Keratinocyte (primary cell): ENCODE measurements around the gene IGSF8.

Experiments
- EZH2 ChIP-seq: IDR thresholded peaks from one replicate; pipeline ENCODE4 v1.6.1; 2012; ENCODE audit warnings: inconsistent platforms, mild to moderate bottlenecking, low read length, moderate library complexity
- TF ChIP-seq, protein P1 (sequence below), 3 experiments: IDR thresholded peaks in 1 of 3; conservative IDR thresholded peaks in 1 of 3; optimal IDR thresholded peaks in 1 of 3; 2 replicates in 2 of 3; 3 replicates in 1 of 3; pipeline versions ENCODE3 to v1.5.1; 2011; ENCODE audit warnings: low read length in 3 of 3, mild to moderate bottlenecking in 3 of 3, moderate library complexity in 2 of 3, control low read depth in 1 of 3, inconsistent platforms in 1 of 3; ENCODE audit not compliant: insufficient read depth in 2 of 3; ENCODE audit errors: extremely low read depth in 1 of 3

DNA sequence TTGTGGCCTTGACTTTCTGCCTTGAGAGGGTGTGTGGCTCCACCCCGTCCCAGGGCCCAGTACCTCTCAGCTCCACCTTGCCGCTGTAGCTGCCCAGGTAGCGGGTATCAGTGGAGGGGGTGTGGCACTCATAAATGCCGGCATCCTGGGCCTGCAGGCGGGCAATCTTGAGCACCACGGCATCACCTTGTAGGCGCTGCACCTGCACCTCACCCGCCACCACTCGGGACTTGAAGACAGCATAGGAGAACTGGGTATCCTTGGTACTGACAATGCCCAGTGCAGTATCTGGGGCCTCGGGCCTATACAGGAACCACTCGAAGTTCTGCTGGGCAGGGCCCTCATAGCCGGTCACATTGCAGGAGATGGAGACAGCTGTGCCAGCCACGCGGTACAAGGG, 3.6 kb downstream of the IGSF8 start:
- TF ChIP-seq, protein P1, sequence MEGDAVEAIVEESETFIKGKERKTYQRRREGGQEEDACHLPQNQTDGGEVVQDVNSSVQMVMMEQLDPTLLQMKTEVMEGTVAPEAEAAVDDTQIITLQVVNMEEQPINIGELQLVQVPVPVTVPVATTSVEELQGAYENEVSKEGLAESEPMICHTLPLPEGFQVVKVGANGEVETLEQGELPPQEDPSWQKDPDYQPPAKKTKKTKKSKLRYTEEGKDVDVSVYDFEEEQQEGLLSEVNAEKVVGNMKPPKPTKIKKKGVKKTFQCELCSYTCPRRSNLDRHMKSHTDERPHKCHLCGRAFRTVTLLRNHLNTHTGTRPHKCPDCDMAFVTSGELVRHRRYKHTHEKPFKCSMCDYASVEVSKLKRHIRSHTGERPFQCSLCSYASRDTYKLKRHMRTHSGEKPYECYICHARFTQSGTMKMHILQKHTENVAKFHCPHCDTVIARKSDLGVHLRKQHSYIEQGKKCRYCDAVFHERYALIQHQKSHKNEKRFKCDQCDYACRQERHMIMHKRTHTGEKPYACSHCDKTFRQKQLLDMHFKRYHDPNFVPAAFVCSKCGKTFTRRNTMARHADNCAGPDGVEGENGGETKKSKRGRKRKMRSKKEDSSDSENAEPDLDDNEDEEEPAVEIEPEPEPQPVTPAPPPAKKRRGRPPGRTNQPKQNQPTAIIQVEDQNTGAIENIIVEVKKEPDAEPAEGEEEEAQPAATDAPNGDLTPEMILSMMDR (optimal IDR thresholded peaks at IDR 0.05 in 1 of 3, IDR thresholded peaks at IDR 0.05 in 1 of 3, conservative IDR thresholded peaks at IDR 0.05 in 1 of 3; ENCODE audit: extremely low read depth in 1 of 3, insufficient read depth in 2 of 3, low read length in 3 of 3), result no peak
- TF ChIP-seq EZH2, result no peak
